ENCODE measurements around the gene TFCP2.

- TF ChIP-seq CTCF (conservative IDR thresholded peaks at IDR 0.05), result no peak
- no peak for TF ChIP-seq ZFX (IDR thresholded peaks at IDR 0.05)
Observed at GRCh38 chr12:51186465-51187085, 13.6 kb upstream of the TFCP2 start.

Measured in C4-2B (cell line).